ENCODE data around the gene PNMA6E.

Gene PNMA6E

GRCh38 chrX:153446950-153447580 lies 45.9 kb upstream of the PNMA6E start:
- TF ChIP-seq TCF4 (CRISPR knock-in tag; IDR thresholded peaks at IDR 0.05; ENCODE audit: borderline replicate concordance) (no peak), OSR1 (CRISPR knock-in tag; IDR thresholded peaks at IDR 0.05) (no peak), RARB (CRISPR knock-in tag; IDR thresholded peaks at IDR 0.05) (no peak), CSRNP3 (CRISPR knock-in tag; IDR thresholded peaks at IDR 0.05) (no peak), ISL1 (CRISPR knock-in tag; IDR thresholded peaks at IDR 0.05) (no peak), ESRRG (CRISPR knock-in tag; IDR thresholded peaks at IDR 0.05) (no peak), POU6F1 (CRISPR knock-in tag; IDR thresholded peaks at IDR 0.05; ENCODE audit: borderline replicate concordance, low read depth) (no peak)
- no peak for ATAC-seq

GRCh38 chrX:153446636-153446936 lies 45.4 kb upstream of the PNMA6E start:
- TF ChIP-seq TCF4 (CRISPR knock-in tag; IDR thresholded peaks at IDR 0.05; ENCODE audit: borderline replicate concordance) (no peak), SNAI2 (CRISPR knock-in tag; IDR thresholded peaks at IDR 0.05) (no peak), OSR1 (CRISPR knock-in tag; IDR thresholded peaks at IDR 0.05) (no peak), ZNF565 (CRISPR knock-in tag; conservative IDR thresholded peaks at IDR 0.05; ENCODE audit: low read depth) (no peak), RARB (CRISPR knock-in tag; IDR thresholded peaks at IDR 0.05) (no peak), ZFP3 (CRISPR knock-in tag; IDR thresholded peaks at IDR 0.05) (no peak), ZNF8 (CRISPR knock-in tag; IDR thresholded peaks at IDR 0.05) (no peak), PPARA (CRISPR knock-in tag; IDR thresholded peaks at IDR 0.05; ENCODE audit: borderline replicate concordance) (no peak), POU6F1 (CRISPR knock-in tag; IDR thresholded peaks at IDR 0.05; ENCODE audit: borderline replicate concordance, low read depth) (no peak), CSDC2 (CRISPR knock-in tag; IDR thresholded peaks at IDR 0.05) (no peak)
- TF ChIP-seq, protein P1, sequence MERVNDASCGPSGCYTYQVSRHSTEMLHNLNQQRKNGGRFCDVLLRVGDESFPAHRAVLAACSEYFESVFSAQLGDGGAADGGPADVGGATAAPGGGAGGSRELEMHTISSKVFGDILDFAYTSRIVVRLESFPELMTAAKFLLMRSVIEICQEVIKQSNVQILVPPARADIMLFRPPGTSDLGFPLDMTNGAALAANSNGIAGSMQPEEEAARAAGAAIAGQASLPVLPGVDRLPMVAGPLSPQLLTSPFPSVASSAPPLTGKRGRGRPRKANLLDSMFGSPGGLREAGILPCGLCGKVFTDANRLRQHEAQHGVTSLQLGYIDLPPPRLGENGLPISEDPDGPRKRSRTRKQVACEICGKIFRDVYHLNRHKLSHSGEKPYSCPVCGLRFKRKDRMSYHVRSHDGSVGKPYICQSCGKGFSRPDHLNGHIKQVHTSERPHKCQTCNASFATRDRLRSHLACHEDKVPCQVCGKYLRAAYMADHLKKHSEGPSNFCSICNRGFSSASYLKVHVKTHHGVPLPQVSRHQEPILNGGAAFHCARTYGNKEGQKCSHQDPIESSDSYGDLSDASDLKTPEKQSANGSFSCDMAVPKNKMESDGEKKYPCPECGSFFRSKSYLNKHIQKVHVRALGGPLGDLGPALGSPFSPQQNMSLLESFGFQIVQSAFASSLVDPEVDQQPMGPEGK (CRISPR knock-in tag; IDR thresholded peaks at IDR 0.05; ENCODE audit: borderline replicate concordance) = no peak
- no peak for ATAC-seq

DNA sequence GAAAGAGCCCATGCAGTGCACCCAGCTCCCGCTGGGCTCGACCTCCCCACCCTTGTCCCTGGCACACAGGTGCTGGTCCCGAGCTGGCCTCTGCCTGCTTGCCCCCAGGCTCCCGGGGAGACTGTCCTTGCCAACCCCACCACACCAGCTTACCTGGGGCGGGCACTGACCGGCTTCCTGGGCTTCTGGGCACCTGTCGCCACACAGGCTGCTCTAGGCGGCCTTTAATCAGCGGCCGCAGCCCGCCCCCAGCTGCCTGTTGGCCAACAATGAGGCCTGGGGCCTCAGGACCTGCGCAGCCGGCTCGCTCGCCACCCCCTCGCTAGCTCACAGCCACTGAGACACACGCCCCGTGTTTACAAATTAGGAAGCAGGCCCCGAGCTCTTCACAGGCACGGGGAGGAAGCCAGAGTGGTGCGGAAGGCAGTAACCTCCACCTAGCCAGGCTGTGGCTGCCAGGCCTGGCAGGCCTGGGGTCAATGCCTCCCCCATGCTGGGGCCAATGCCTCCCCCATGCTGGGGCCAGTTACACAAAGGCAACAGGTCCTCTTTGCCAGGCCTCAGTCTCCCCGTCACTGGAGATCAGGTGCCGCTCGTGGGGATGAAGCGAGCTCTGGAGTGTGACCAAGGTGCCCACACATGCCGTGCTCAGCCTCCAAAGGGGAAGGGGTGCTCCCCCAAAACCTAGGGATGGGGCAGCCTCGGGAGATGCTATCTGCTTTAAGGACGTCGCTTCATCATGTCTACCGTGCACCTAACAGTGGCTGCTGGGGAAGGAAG lies 44.9 kb upstream of the PNMA6E start, which contains the start of gene TREX2:
Gene TREX2 (minus strand): TSS at position 201 of the 780 bp plus-strand sequence. CDS start 626 bp downstream, outside the sequence.
- TF ChIP-seq TSHZ2 (CRISPR knock-in tag; IDR thresholded peaks at IDR 0.05) (no peak), PPARA (CRISPR knock-in tag; IDR thresholded peaks at IDR 0.05; ENCODE audit: borderline replicate concordance) (no peak), TOX (CRISPR knock-in tag; IDR thresholded peaks at IDR 0.05; ENCODE audit: borderline replicate concordance) (no peak), CSRNP3 (CRISPR knock-in tag; IDR thresholded peaks at IDR 0.05) (no peak), GLIS3 (CRISPR knock-in tag; IDR thresholded peaks at IDR 0.05) (no peak), ZC3H10 (CRISPR knock-in tag; IDR thresholded peaks at IDR 0.05) (no peak), ISL1 (CRISPR knock-in tag; IDR thresholded peaks at IDR 0.05) (no peak), ZNF70 (CRISPR knock-in tag; IDR thresholded peaks at IDR 0.05) (no peak), ZFP3 (CRISPR knock-in tag; IDR thresholded peaks at IDR 0.05) (no peak), ZNF565 (CRISPR knock-in tag; conservative IDR thresholded peaks at IDR 0.05; ENCODE audit: low read depth) (no peak), CSDC2 (CRISPR knock-in tag; IDR thresholded peaks at IDR 0.05) (no peak), ESRRG (CRISPR knock-in tag; IDR thresholded peaks at IDR 0.05) (no peak), ZFP30 (CRISPR knock-in tag; IDR thresholded peaks at IDR 0.05) (no peak), ARNTL (CRISPR knock-in tag; IDR thresholded peaks at IDR 0.05; ENCODE audit: borderline replicate concordance, low read depth) (no peak), SNAI2 (CRISPR knock-in tag; IDR thresholded peaks at IDR 0.05) (no peak)

More for the DNA sequence above, 44.9 kb upstream of the PNMA6E start, which contains the start of gene TREX2:
- ATAC-seq = no peak
